NCI-H82 (cell line): ENCODE data around the gene KLHL10.

Source experiments
- DNase-seq: peaks from one replicate; lab custom pipeline; 2025; lab: John Stamatoyannopoulos, UW

Gene KLHL10

GRCh38 chr17:41895617-41896016 is 58.0 kb downstream of the KLHL10 start:
- no peak for DNase-seq

GRCh38 chr17:41896726-41897125 is 59.1 kb downstream of the KLHL10 start:
- DNase-seq, result no peak
